ENCODE data around the gene EZR.

The EZR gene

GRCh38 chr6:158760618-158761250 lies 58.4 kb downstream of the EZR start:
- no peak for DNase-seq (ENCODE audit: low read depth in 3 of 3)

GRCh38 chr6:158759966-158760617 lies 59.1 kb downstream of the EZR start:
- DNase-seq (ENCODE audit: low read depth in 3 of 3) = no peak

DNA sequence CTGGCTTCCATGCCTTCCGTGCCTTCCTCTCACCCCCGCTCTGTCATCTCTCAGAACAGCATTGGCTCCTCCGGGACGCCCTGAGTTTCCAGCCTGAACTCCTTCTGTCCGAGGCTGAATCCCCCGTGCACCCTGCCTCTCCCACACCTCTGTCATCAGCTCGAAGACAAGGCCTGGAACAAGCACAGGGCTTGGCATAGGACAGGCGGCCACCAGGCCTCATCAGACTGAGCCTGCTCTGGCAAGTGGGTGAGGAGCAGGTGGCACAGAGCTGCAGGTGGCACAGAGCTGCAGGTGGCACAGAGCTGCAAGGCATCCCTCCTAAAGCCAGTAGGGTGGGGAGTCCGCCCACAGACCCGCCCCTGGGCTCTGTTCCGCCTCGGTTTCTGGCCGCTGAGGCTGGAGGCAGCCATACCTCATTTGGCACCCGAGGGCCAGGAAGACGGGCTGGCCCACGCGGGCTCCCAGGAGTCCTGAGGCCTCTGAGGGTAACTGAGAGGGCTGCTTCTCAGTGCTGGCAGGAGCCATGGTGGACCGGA lies 60.2 kb downstream of the EZR start:
- DNase-seq (ENCODE audit: low read depth in 3 of 3) = no peak

DNA sequence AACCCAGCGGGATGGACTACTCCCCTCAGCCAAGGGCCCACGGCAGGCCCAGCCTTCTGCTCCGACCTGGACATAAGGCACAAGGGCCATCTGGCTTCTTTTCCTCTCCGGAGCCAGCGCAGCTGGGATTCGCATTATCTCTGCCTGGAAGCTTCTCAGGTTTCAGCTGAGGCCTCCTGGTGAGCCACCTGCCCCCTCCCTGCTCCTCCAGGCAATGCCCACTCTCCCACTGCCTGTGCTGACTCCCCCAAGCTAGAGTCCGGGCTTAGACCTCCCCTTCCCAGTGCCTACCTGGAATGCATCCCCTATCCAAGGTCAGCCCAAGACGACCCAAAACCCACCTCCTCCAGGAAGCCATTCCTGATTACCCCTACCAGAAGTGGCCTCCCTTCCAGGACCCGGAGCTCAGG lies 60.7 kb downstream of the EZR start:
- no peak for DNase-seq (ENCODE audit: low read depth in 3 of 3)

DNA sequence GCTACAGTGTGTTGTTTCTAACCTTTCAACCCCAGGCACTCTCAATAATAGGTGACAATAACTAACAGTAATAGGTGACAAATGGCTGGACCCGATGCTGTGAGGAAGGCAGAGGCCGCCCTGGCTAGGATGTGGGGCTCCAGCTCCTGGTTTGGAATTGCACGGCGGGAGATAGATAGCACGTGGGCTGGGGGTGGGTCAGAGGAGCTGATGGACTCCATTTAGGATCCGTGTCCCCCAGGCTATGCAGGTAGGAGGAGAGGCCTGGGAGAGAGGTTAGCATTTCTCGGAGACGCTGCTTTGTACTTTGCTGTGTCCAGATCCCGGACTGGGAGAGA lies 61.4 kb downstream of the EZR start:
- no peak for DNase-seq (ENCODE audit: low read depth in 3 of 3)

DNA sequence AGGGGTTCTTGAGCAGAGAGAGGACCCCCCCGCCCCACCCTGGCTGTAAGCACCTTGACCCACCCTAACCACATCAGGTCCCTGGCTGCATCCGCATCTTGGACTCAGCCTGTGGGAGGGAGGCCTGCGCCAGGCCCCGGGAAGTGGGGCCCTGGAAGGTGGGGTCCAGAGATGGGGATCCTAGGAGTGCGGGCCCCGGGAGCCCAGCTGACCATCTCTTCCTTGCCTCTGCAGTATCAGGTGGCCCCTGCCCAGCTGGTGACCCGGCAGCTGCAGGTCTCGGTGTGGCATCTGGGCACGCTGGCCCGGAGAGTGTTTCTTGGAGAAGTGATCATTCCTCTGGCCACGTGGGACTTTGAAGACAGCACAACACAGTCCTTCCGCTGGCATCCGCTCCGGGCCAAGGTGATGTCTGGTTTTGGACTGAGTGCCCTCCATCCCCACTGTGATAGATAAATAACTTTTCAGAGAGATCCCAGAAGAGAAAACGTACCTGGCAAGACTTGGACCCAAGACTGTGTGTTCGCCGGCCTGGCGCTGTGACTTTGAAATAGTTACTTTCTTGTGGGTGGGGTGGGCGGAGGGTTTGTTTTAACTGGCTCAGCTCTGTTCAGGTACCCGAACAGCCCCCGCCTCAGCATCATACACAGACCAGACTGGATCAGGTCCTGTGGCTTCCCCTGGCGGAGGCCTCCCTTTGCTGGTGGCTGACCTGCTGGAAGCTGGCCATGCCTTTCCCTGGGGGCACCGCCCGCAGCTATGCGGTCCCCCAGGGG lies 62.0 kb downstream of the EZR start:
- DNase-seq (ENCODE audit: low read depth in 3 of 3) = no peak

DNA sequence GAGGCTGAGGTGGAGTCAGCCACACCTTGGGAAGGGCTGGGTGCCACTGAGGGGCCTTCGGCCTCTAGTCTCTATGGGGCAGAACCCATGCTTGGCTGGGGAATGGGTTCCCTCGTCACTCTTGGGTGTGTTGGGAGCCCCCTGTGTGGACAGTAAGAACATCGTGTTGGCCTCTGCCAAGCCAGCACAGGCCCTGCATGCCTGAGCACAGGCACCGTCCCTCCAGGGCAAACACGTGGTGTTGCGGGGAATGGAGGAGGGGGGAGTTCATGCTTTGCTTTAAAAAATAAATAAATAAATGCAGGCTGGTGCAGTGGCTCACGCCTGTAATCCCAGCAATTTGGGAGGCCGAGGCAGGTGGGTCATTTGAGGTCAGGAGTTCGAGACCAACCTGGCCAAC lies 63.0 kb downstream of the EZR start:
- no peak for DNase-seq (ENCODE audit: low read depth in 3 of 3)

GRCh38 chr6:158755636-158756035 lies 63.5 kb downstream of the EZR start:
- no peak for DNase-seq (ENCODE audit: low read depth in 3 of 3)

- DNase-seq (ENCODE audit: low read depth in 3 of 3) = no peak
These were observed 64.4 kb downstream of the EZR start for GRCh38 chr6:158754738-158755137.

GRCh38 chr6:158753811-158754210 lies 65.4 kb downstream of the EZR start:
- no peak for DNase-seq (ENCODE audit: low read depth in 3 of 3)

- no peak for DNase-seq (ENCODE audit: low read depth in 3 of 3)
These were observed 66.6 kb downstream of the EZR start for GRCh38 chr6:158752613-158753012.

GRCh38 chr6:158751921-158752320 lies 67.2 kb downstream of the EZR start:
- DNase-seq (ENCODE audit: low read depth in 3 of 3) = no peak

GRCh38 chr6:158751224-158751623 lies 67.9 kb downstream of the EZR start:
- DNase-seq (ENCODE audit: low read depth in 3 of 3) = no peak

DNA sequence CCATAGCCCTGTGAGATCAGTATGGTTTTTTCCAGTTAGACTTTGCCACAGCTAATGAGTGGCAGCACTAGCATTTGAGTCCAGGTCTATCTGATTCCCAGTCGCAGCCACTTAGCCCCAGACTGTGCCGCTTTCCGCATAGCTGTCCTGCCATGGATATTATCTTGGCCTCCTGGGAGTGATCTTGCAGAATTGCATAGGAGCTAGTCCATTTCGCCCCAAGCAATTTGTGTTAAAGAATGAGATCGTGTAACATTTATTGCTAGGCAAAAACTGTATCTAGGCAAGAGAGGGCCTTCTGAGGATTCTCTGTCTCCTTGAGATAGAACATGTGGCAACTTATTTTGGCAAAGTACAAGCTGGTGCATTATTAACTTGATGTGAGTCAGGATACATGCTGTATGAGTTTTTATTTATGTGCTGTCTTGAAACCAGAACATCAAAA lies 74.2 kb downstream of the EZR start:
- no peak for DNase-seq (ENCODE audit: low read depth in 3 of 3)

DNA sequence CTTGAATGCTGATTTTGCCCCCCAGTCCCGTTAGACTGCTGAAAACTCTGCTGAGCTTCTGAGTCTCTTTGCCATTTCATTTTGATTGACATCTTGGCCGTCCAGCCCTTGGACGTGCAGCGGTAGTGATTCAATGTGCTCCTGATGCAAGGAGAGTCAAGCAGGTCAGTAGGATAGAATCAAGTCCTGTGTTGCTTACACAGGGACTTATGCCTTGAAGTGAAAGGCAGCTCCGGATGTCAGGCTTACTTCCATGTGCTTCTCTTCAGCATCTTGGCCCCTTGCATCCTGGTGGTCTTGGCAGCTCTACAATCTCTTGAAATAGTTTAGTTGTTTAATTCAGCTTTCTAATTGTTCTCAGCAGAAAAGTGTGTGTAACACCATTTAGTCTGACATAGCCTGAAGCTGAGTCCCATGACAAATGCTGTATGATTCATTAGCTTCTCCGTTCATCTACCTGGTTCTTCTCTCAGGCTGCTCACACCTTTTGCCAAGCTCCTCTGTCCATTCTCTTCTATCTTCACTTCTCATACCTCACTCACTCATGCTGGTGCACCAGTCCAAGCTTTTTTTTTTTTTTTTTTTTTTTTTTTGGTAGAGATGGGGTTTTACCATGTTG lies 76.0 kb downstream of the EZR start:
- no peak for DNase-seq (ENCODE audit: low read depth in 3 of 3)

GRCh38 chr6:158739673-158740072 lies 79.5 kb downstream of the EZR start:
- DNase-seq (ENCODE audit: low read depth in 3 of 3) = no peak

GRCh38 chr6:158737710-158738615 lies 81.2 kb downstream of the EZR start:
- no peak for DNase-seq (ENCODE audit: low read depth in 3 of 3)

- no peak for DNase-seq (ENCODE audit: low read depth in 3 of 3)
These were observed 82.0 kb downstream of the EZR start for GRCh38 chr6:158737082-158737709.

GRCh38 chr6:158735009-158735408 lies 84.2 kb downstream of the EZR start:
- no peak for DNase-seq (ENCODE audit: low read depth in 3 of 3)

- no peak for DNase-seq (ENCODE audit: low read depth in 3 of 3)
These were observed 88.6 kb downstream of the EZR start for GRCh38 chr6:158730541-158730907.
